GM12872 (cell line): Measurements from ENCODE around the gene SUN2.

Experiments used
- TF ChIP-seq, protein P1 (sequence below): IDR thresholded peaks from 3 replicates; pipeline ENCODE4 v1.5.1; 2011; ENCODE audit warnings: low read depth, mild to moderate bottlenecking, low read length, moderate library complexity; ENCODE audit not compliant: insufficient read depth

The SUN2 gene

DNA sequence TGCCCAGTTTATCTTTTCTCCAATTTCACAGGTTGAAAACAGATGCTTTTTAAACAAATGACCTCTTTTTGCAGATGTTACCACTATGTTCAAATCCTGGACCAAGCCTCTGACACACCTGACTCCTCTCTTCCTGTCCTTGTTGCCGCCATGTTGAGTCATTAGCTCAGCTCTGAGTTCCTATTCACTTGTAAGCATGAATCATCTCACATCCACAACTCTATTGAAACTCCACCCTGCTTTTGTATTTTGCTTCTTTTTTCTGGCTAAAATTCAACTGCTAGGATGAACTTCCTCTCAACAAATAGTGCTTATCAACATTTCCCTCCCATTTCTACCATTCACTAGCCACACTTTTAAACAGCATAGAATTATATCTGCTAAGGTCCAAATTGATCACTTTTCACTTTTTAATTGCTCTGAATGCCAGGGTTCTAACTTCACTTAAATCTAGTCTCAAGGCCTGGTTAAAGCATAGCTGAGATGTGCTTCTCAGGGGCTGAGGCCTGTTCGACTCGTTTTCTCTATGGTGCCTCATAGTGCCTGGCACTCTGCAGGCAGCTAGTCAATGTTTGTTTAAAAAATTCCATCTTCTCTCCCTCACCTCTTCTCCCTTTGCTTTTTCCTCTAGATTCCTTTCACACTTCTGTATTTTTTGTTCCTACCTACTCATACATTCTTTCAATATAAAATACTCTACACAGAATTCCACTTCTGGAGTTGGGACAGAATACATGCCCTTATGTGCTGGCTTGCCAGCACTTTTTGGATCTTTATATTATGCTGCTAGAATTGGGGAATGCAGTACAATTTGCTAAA, 59.0 kb downstream of the SUN2 start:
- TF ChIP-seq, protein P1, sequence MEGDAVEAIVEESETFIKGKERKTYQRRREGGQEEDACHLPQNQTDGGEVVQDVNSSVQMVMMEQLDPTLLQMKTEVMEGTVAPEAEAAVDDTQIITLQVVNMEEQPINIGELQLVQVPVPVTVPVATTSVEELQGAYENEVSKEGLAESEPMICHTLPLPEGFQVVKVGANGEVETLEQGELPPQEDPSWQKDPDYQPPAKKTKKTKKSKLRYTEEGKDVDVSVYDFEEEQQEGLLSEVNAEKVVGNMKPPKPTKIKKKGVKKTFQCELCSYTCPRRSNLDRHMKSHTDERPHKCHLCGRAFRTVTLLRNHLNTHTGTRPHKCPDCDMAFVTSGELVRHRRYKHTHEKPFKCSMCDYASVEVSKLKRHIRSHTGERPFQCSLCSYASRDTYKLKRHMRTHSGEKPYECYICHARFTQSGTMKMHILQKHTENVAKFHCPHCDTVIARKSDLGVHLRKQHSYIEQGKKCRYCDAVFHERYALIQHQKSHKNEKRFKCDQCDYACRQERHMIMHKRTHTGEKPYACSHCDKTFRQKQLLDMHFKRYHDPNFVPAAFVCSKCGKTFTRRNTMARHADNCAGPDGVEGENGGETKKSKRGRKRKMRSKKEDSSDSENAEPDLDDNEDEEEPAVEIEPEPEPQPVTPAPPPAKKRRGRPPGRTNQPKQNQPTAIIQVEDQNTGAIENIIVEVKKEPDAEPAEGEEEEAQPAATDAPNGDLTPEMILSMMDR = no peak

DNA sequence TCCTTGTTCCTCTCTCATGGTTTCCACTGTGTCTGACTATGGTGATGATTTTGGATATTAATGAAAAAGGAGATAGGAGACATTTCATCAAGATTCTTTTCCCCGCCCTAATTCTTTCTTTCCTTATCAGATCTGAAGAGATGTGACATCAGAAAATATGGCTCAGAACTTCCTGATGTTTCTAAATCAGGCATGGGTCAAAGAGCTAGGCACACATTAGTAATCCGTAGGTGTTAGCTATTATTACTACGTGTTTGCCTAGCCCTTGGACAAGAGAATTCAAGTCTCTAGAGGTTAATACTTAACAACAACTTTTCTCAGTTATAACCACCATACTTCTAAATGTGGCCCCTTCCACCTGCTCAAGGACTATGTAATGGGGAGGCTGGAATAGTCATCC, 60.9 kb downstream of the SUN2 start:
- TF ChIP-seq, protein P1 = no peak

DNA sequence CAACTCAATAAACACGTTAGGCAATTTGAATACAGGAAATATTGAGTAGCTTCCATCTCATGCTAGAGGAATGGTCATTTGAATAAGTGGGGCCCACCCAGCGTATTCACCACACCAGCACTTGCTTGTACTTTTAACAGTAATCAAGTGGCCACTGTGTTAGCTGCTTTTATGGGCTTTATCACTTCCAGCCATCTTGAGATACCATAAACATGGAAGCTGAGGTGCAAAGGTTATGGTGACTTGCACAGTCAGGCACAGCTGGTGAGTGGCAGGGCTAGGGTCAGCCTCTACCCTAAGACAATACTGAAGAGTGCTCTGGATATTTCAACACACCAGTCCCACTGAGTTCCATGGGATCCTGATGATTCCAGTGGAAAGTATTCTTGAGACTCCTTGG, 61.7 kb downstream of the SUN2 start:
- TF ChIP-seq, protein P1 = no peak

DNA sequence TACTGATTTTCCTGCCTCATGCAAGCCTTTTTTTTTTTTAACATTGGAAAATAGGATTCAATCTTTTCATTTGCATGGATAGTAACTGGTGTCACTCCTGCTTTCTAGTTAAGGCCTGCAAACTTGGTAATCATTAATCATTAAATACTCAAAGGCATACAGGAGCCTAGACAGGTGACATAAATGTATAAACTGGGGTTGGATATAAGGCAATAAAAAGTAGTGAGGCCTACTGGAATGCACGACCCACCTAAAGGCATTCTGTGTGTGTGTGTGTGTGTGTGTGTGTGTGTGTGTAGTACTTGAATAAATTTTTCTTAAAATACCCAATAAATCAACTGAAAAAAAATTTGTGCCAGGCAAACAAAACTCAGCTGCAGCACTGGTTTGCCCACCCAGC, 66.1 kb downstream of the SUN2 start:
- TF ChIP-seq, protein P1 = no peak

DNA sequence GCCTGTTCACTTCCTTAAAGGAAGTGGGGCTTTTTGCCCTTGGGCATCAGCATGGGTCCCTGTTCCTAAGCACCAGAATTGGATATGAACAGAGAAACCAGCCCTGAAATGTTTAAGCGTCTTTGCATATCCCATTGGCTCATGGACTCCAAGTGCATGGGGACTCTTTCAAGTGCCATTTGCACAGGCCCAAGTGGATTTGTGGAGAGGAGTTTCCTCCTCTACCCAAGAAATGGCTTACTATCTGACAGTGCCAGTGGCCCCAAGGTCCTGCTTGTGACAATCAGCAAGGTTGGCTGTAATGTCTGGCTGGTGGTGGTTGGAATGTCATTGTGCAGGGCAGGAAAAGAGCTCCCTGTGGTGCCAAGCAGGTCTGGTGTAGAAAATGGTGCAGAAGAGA, 70.0 kb downstream of the SUN2 start:
- TF ChIP-seq, protein P1 = no peak

DNA sequence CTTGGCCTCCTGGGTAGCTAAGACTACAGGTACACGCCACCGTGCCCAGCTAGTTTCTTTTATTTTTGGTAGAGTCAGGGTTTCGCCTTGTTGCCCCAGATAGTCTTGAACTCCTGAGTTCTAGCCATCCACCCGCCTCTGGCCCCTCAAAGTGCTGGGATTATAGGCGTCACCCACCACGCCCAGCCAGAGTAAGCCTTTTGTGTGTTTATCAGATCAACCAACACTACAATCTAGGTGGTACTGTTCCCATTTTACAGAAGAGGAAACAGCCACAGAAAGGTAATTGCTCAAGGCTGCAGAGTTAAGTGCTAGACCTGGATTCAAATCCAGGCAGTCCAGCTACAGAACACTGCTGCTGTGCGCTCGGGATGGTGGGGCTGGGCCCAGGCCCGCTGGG, 70.9 kb downstream of the SUN2 start:
- TF ChIP-seq, protein P1 = no peak
